GM10266 (cell line): ENCODE data around the gene TCEAL7.

Experiments
- DNase-seq: peaks from one replicate; pipeline ENCODE4 v3.0.0; 2012; ENCODE audit errors: extremely low spot score
- CTCF ChIP-seq: IDR thresholded peaks from 2 replicates; pipeline ENCODE4 v1.5.1; 2012; ENCODE audit warnings: mild to moderate bottlenecking, low read depth; ENCODE audit not compliant: control insufficient read depth, insufficient read depth; ENCODE audit errors: missing control alignments

The TCEAL7 gene

GRCh38 chrX:103369479-103369878 is 39.4 kb downstream of the TCEAL7 start:
- no peak for TF ChIP-seq CTCF
- no peak for DNase-seq

DNA sequence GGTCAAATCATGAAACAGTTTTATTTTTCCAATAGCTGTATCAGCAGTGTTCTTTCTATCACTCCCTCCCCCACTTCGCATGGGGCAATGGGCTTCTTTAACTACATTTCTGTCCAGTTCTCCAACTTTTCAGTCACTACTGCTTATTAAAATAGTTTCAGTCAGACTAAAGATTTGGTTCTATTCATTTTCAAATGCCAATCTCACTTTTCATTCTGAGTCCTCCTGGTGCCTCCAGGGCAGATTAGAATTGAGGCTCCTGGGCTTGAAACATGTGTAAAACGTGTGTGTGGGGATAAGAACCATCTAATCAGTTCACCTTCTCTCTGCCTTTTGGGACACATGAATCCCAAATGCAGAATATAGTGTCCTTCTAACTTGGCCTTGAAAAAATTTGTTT is 42.8 kb downstream of the TCEAL7 start:
- no peak for TF ChIP-seq CTCF
- no peak for DNase-seq

DNA sequence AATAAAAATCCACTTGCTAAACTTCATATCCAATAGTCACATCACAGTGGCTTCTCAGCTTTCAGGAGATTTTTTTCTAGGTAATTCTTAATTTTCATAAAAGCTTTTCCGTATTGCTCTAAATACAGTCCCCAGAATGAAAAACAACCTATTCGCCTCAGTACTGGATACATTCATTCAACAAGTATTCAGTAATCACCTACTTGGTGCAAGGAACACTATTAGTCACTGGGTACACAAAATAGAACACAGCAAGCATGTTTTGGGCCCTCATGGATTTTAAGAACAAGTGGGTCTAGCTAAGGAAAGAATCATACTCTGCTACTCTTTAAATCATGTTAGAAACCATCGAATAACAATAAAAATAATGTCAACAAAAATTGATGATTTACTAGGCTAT is 43.5 kb downstream of the TCEAL7 start:
- no peak for DNase-seq
- no peak for TF ChIP-seq CTCF

DNA sequence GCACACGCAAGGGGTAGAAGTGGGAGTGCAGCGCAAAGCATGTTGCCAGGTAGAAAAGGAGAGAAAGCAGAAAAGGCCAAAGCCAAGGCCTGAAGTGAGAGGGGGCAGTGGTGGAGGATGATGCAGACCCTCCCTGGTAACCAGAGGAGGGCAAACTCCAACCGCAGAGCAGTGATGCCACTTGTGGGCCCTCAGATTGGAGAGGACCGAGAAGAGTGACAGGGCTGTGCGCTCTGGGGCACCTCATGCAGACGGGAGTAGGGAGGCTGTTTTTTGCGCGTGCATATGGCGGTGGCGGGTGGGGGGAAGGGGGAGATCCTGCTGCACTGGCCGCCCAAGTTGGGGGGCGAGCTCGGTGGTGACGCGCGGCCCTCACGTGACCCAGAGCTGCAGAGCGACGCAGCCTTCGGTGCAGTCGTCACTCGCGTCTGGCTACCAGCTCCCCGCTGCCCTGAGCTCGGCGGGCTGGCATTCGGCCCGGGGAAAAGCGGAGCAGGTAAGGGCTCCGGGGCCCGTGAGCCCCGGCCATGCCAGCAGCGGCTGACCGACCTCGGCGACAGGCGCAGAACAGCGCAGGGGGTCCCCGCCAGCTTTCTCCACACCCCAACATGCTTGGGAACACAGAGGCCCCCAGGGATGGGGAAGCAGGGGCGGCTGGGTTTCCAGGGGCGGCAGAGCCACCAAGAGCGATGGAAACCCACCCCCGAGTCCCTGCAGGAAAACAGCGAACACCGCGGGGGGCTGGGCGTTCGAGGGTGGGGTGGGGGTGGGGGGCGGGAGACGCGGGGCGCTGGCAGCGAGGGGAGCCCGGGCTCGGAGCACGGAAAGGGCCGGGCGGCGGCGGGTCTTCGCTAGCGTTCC is 46.3 kb downstream of the TCEAL7 start, which contains the start of gene BEX3:
BEX3 (plus strand) TSS at position 421 of the 861 bp plus-strand sequence. CDS start 984 bp downstream, outside the sequence.
- peak; percentile 13 for DNase-seq
- TF ChIP-seq CTCF: no peak

DNA sequence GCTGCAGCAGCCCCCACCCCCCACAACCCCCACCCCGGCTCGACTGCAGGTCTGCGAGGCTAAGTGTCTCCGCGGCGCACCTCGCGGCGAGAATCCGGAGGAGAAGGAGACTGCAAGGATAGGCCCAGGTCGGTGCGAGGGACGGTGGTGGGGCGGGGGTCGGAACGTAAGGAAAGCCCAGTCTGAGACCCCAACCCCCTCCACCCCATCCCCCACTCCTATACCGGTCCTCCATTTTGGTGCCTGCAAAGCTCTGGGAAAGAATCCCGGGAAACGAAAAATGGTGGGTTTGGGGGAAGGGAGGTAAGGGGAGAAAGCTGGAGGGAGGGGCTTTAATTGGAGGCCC is 46.9 kb downstream of the TCEAL7 start:
- TF ChIP-seq CTCF: no peak
- DNase-seq: no peak

DNA sequence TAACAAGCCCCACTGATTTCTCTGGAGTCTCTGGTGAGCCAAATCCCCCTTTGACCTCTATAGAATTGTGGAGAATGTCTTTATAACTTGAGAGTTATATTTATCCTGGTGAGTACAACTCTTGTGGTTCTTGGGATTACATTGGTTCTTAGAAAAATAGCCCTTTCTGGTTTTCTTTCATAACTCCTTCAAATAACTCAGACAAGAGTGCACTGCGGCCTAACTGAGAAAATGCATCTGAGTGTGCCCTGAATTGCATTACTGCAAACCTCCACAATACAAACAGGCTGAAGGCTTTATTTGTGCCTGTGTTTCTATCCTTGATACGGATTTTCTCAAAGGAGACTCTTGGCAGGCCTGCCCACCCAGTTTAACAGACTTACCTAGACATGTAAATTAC is 49.0 kb downstream of the TCEAL7 start:
- no peak for TF ChIP-seq CTCF
- no peak for DNase-seq
